SJCRH30 (cell line): ENCODE results near the gene FKBP5. TPM values are rescaled to one million over a fixed set of nuclear protein-coding genes. Genes with fewer than 3 reads are reported as not detected.
"Not testable (repeated sequence)": the region's sequence is repeated elsewhere in the genome, so short reads cannot be mapped to it uniquely, and the experiment has no call there.

ENCODE experiments used
- DNase-seq, 2 experiments: peaks; one replicate each; pipeline ENCODE4 v3.0.0-alpha.2; 2015 to 2020
- H3K27ac ChIP-seq: fragments of 250-450 bp; sonication (Bioruptor Pico); 2 replicates; pipeline ENCODE4 v1.5.1; 2020; ENCODE audit warnings: mild to moderate bottlenecking, moderate library complexity
- H3K27me3 ChIP-seq: fragments of 250-450 bp; sonication (Bioruptor Pico); 2 replicates; pipeline ENCODE4 v1.5.1; 2020; ENCODE audit warnings: mild to moderate bottlenecking, moderate library complexity
- H3K36me3 ChIP-seq: fragments of 250-450 bp; sonication (Bioruptor Pico); 2 replicates; pipeline ENCODE4 v1.5.1; 2020; ENCODE audit warnings: mild to moderate bottlenecking, moderate library complexity
- H3K4me1 ChIP-seq: fragments of 250-450 bp; sonication (Bioruptor Pico); 2 replicates; pipeline ENCODE4 v1.5.1; 2020; ENCODE audit warnings: mild to moderate bottlenecking, moderate library complexity
- H3K4me3 ChIP-seq: fragments of 250-450 bp; sonication (Bioruptor Pico); 2 replicates; pipeline ENCODE4 v1.5.1; 2020; ENCODE audit warnings: mild to moderate bottlenecking, moderate library complexity
- H3K9me3 ChIP-seq: fragments of 250-450 bp; sonication (Bioruptor Pico); replicated peaks from 2 replicates; pipeline ENCODE4 v1.5.1; 2020; ENCODE audit warnings: mild to moderate bottlenecking, moderate library complexity
- total RNA-seq: library from RNA; depleted of rRNA; stranded (reverse); fragments of >200 nt; shearing (Covaris generic); gene quantifications from 2 replicates; pipeline ENCODE4 v1.2.3, GENCODE V29; 2014

The FKBP5 gene
- total RNA-seq, 1 experiment from 2014 or later = not detected

GRCh38 chr6:35562060-35562459, 126.7 kb downstream of the FKBP5 start:
- H3K9me3 ChIP-seq = no peaks in the 10 kb centered on the region
- no peak for DNase-seq
- H3K4me1 ChIP-seq = no peaks in the 10 kb centered on the region
- H3K4me3 ChIP-seq = no peak overlapping the region
- H3K36me3 ChIP-seq = no peaks in the 10 kb centered on the region
- no peak overlapping the region for H3K27ac ChIP-seq
- peaks cover 17% of the 10 kb centered on the region for H3K27me3 ChIP-seq

- no peaks in the 10 kb centered on the region for H3K9me3 ChIP-seq
- H3K4me1 ChIP-seq = no peaks in the 10 kb centered on the region
- no peak overlapping the region for H3K27ac ChIP-seq
- DNase-seq = no peak
- no peaks in the 10 kb centered on the region for H3K36me3 ChIP-seq
- peaks cover 17% of the 10 kb centered on the region for H3K27me3 ChIP-seq
- no peak overlapping the region for H3K4me3 ChIP-seq
Measured at GRCh38 chr6:35561113-35561512, 127.6 kb downstream of the FKBP5 start.

GRCh38 chr6:35558571-35558970, 130.1 kb downstream of the FKBP5 start:
- H3K27ac ChIP-seq = no peak overlapping the region
- no peaks in the 10 kb centered on the region for H3K4me1 ChIP-seq
- H3K36me3 ChIP-seq = no peaks in the 10 kb centered on the region
- H3K9me3 ChIP-seq = no peaks in the 10 kb centered on the region
- H3K4me3 ChIP-seq = no peak overlapping the region
- H3K27me3 ChIP-seq = peaks cover 10% of the 10 kb centered on the region
- no peak for DNase-seq

- Histone ChIP-seq H3K4me1 (no peaks in the 10 kb centered on the region), H3K27me3 (peaks cover 3% of the 10 kb centered on the region), H3K4me3 (no peak overlapping the region), H3K36me3 (no peaks in the 10 kb centered on the region), H3K27ac (no peak overlapping the region), H3K9me3 (no peaks in the 10 kb centered on the region)
- no peak for DNase-seq
Measured at GRCh38 chr6:35557239-35557638, 131.5 kb downstream of the FKBP5 start.

GRCh38 chr6:35554811-35555210, 133.9 kb downstream of the FKBP5 start:
- DNase-seq = no peak
- no peak overlapping the region for H3K27ac ChIP-seq

GRCh38 chr6:35553315-35553714, 135.4 kb downstream of the FKBP5 start:
- no peak for DNase-seq
- Histone ChIP-seq H3K4me1 (no peaks in the 10 kb centered on the region), H3K4me3 (no peak overlapping the region), H3K27ac (no peak overlapping the region), H3K27me3 (no peaks in the 10 kb centered on the region), H3K36me3 (no peaks in the 10 kb centered on the region), H3K9me3 (no peaks in the 10 kb centered on the region; the same call in 1 of the 2 replicates)

More at GRCh38 chr6:35554811-35555210, 133.9 kb downstream of the FKBP5 start:
- no peak overlapping the region for H3K4me3 ChIP-seq
- H3K4me1 ChIP-seq = no peaks in the 10 kb centered on the region
- no peaks in the 10 kb centered on the region for H3K36me3 ChIP-seq
- no peaks in the 10 kb centered on the region; the same call in 1 of the 2 replicates for H3K27me3 ChIP-seq
- H3K9me3 ChIP-seq = no peaks in the 10 kb centered on the region; the same call in 1 of the 2 replicates

- no peaks in the 10 kb centered on the region for H3K27me3 ChIP-seq
- no peaks in the 10 kb centered on the region for H3K36me3 ChIP-seq
- DNase-seq = peak; percentile 24 to 66
Measured at GRCh38 chr6:35552285-35552917, 136.3 kb downstream of the FKBP5 start.

GRCh38 chr6:35550437-35550836, 138.3 kb downstream of the FKBP5 start:
- no peak overlapping the region for H3K27ac ChIP-seq
- H3K9me3 ChIP-seq = no peaks in the 10 kb centered on the region; the same call in 1 of the 2 replicates
- H3K36me3 ChIP-seq = no peaks in the 10 kb centered on the region
- no peaks in the 10 kb centered on the region for H3K4me1 ChIP-seq
- no peak for DNase-seq
- H3K4me3 ChIP-seq = no peak overlapping the region
- H3K27me3 ChIP-seq = no peaks in the 10 kb centered on the region

More at GRCh38 chr6:35552285-35552917, 136.3 kb downstream of the FKBP5 start:
- H3K4me3 ChIP-seq = no peak overlapping the region
- no peaks in the 10 kb centered on the region for H3K4me1 ChIP-seq
- H3K9me3 ChIP-seq = no peaks in the 10 kb centered on the region; the same call in 1 of the 2 replicates
- H3K27ac ChIP-seq = no peak overlapping the region

- Histone ChIP-seq H3K4me1 (no peaks in the 10 kb centered on the region), H3K36me3 (no peaks in the 10 kb centered on the region), H3K9me3 (no peaks in the 10 kb centered on the region; the same call in 1 of the 2 replicates), H3K4me3 (no peak overlapping the region), H3K27ac (no peak overlapping the region), H3K27me3 (no peaks in the 10 kb centered on the region)
- DNase-seq = no peak
Measured at GRCh38 chr6:35547676-35548075, 141.0 kb downstream of the FKBP5 start.

GRCh38 chr6:35544769-35545361, 143.8 kb downstream of the FKBP5 start:
- Histone ChIP-seq H3K27ac (no peak overlapping the region), H3K27me3 (no peaks in the 10 kb centered on the region), H3K4me1 (no peaks in the 10 kb centered on the region), H3K4me3 (no peak overlapping the region), H3K9me3 (no peaks in the 10 kb centered on the region), H3K36me3 (no peaks in the 10 kb centered on the region)
- no peak for DNase-seq

- no peaks in the 10 kb centered on the region for H3K9me3 ChIP-seq
- H3K4me1 ChIP-seq = no peaks in the 10 kb centered on the region
- DNase-seq = no peak
Measured at GRCh38 chr6:35543459-35544193, 145.1 kb downstream of the FKBP5 start.

GRCh38 chr6:35541836-35542235, 146.9 kb downstream of the FKBP5 start:
- no peak overlapping the region for H3K27ac ChIP-seq
- H3K36me3 ChIP-seq = no peaks in the 10 kb centered on the region
- no peaks in the 10 kb centered on the region for H3K4me1 ChIP-seq
- DNase-seq = no peak
- no peaks in the 10 kb centered on the region for H3K9me3 ChIP-seq
- no peak overlapping the region for H3K4me3 ChIP-seq
- H3K27me3 ChIP-seq = no peaks in the 10 kb centered on the region

More at GRCh38 chr6:35543459-35544193, 145.1 kb downstream of the FKBP5 start:
- no peak overlapping the region for H3K4me3 ChIP-seq
- H3K27me3 ChIP-seq = no peaks in the 10 kb centered on the region
- no peak overlapping the region for H3K27ac ChIP-seq
- no peaks in the 10 kb centered on the region for H3K36me3 ChIP-seq

- H3K4me3 ChIP-seq = no peak overlapping the region
- DNase-seq = no peak
- no peaks in the 10 kb centered on the region for H3K36me3 ChIP-seq
- no peaks in the 10 kb centered on the region for H3K9me3 ChIP-seq
- peaks cover 3% of the 10 kb centered on the region; the same call in 1 of the 2 replicates for H3K27me3 ChIP-seq
- no peak overlapping the region for H3K27ac ChIP-seq
- no peaks in the 10 kb centered on the region for H3K4me1 ChIP-seq
Measured at GRCh38 chr6:35539223-35539622, 149.5 kb downstream of the FKBP5 start.

GRCh38 chr6:35535847-35536246, 152.9 kb downstream of the FKBP5 start:
- not testable (repeated sequence) for H3K36me3 ChIP-seq, DNase-seq, H3K4me1 ChIP-seq, H3K27ac ChIP-seq, H3K4me3 ChIP-seq, H3K9me3 ChIP-seq, H3K27me3 ChIP-seq
